Ammon's horn (tissue), 1 donor: ENCODE results near the gene NECAB3.
"Not testable (repeated sequence)": the region's sequence is repeated elsewhere in the genome, so short reads cannot be mapped to it uniquely, and the experiment has no call there.

ENCODE experiments used
- DNase-seq: peaks from one replicate; pipeline ENCODE4 v3.0.0-alpha.2; 2016; ENCODE audit warnings: low spot score

NECAB3 gene, protein sequence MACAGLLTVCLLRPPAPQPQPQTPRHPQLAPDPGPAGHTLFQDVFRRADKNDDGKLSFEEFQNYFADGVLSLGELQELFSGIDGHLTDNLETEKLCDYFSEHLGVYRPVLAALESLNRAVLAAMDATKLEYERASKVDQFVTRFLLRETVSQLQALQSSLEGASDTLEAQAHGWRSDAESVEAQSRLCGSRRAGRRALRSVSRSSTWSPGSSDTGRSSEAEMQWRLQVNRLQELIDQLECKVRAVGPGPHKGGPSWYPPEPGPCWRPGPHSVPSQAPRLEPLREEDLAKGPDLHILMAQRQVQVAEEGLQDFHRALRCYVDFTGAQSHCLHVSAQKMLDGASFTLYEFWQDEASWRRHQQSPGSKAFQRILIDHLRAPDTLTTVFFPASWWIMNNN

GRCh38 chr20:33674294-33675135, at the start of gene NECAB3:
Gene NECAB3 (minus strand): TSS chr20:33674428. CDS start chr20:33674352, 76 bp downstream.
- DNase-seq = peak; percentile 85

GRCh38 chr20:33721391-33722140, 47.3 kb upstream of the NECAB3 start:
- no peak for DNase-seq

DNA sequence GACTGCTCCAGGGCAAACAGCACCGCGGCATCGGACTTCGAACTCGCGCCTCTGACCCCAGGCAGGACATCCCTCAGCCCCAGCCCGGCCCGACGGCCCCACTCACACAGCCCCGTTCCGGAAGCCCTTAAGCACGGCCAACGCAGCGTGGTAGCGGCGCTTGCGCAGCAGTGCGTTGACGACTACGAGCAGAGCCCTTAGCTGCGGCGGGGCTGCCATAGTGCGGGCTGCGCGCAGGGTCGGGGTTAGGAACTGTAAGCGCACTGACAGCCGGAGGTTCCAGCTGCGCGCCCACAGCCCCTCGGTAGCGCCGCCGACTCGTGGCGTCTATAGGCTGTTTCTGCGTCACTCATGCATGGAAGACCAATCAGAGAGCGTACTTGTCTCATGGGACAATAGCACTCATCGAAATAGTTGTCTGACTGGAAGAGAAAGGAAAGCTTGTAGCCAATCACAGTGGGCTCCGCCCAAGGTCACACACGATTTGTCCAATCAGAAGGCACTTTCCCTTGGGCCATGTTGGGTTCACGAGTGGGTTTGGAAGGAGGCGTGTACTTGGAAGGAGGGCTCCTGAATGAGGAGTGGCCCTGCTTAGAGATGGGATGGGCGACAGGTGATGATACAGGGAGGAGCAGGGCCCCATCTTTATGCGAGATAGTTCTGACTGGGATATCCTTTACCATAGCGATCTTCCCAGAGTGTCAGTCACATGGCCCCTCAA, 45.9 kb upstream of the NECAB3 start, which contains the start of gene PXMP4:
TSS of gene PXMP4 (minus strand) at position 322 of the 721 bp plus-strand sequence. CDS start at position 219, 103 bp downstream.
- DNase-seq = peak; percentile 99

DNA sequence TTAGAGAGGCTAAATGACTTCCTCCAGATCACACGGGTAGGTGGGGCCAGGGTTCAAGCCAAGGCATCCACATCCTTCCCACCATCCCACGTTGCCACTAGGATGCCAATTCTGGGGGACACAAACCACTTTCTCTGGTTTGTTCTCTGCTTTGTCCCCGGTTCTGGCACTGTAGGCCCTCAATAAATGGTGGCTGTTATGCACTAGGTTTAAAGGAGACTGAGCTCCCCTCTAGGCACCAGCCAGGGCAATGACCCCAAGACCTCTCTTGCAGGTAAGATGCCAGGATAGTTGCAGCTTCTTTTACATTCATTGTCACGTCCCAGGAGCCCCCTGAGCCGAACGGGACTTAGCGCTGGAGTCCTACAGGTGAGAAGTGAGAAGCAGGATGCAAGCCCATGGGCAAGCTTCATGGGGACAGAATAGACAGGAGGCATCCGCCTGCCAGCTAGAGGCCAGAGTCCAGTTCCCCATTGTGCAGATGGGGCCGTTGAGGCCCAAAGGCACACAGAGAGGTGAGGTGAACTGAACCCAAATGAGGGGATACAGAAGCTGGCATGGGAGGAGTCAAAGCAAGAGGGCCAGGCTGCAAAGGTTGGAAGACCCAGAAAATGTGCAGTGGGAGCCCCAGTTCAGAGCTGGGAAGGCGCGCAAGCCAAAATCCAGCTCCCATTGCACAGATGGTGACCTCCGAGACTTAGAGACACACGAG, 45.2 kb upstream of the NECAB3 start:
- no peak for DNase-seq

DNA sequence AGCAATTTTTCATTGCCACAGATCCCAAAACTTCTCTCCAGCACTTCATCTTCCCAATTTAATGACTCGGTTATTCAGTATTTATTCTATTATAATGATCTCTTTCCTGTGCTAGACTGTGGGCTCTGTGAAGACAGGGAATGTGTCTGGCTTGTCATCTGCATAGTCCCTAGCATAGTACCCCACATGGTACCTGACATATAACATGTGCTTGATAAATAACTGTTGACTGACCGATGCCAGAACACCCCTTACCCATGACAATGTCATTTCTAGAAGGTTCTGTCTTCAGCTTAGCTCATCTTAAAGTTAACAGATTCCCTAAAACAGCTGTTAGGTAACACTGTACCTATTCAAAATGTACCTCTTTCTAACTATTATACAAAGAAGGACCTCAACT, 42.3 kb upstream of the NECAB3 start:
- DNase-seq = no peak

DNA sequence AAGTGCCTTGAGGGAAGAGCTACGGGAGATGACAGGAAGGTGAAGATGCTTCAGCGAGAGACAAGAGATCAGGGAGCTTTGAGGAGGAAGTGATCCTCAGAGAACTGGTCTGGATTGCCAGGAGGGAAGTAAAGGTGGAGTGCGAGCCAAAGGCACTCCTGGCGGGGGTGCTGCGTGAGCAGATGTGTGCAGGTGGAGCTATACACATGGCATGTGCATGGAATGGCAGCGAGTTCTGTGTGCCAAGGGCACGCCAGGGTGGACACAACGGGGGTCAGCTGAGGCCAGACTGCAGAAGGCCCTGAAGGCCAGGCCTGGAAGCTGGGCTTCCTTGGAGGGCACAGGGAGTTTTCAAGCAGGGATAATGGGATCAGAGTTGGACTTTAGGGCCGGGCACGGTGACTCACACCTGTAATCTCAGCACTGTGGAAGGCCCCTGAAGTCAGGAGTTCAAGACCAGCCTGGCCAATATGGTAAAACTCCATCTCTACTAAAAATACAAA, 39.7 kb upstream of the NECAB3 start:
- DNase-seq = no peak

DNA sequence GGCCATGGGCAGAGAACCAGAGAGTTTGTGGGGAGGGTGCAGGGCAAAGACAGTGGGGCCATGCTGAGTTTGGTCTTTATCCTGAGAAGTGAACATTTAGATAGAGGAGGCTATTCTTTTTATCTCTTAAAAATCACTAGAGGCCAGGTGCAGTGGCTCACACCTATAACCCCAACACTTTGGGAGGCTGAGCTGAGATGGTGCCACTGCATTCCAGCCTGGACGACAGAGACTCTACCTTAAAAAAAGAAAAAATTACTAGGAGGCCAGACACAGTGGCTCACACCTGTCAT, 37.2 kb upstream of the NECAB3 start:
- no peak for DNase-seq

- no peak for DNase-seq
Observed at GRCh38 chr20:33710681-33711445, 36.6 kb upstream of the NECAB3 start.

GRCh38 chr20:33709905-33710541, 35.8 kb upstream of the NECAB3 start:
- no peak for DNase-seq

DNA sequence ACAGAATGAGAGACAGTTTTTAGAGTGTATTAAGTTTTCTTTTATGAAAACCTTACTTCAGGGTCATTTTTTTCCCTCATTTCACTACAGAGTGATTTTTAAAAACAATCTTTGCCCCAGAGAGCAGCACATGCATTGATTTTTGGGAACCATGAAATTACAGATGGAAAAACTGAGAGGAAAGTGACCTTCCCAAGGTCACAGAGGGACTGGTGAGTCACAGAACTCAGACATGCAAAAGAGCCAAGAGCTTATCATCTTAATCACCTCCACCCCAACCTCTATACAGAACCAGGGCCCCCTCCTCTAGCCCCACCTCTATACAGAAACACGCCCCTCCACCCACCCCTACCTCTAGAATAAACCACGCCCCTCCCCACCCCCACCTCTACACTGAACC, 35.2 kb upstream of the NECAB3 start:
- DNase-seq = no peak

GRCh38 chr20:33707668-33708067, 33.4 kb upstream of the NECAB3 start:
- DNase-seq = no peak

DNA sequence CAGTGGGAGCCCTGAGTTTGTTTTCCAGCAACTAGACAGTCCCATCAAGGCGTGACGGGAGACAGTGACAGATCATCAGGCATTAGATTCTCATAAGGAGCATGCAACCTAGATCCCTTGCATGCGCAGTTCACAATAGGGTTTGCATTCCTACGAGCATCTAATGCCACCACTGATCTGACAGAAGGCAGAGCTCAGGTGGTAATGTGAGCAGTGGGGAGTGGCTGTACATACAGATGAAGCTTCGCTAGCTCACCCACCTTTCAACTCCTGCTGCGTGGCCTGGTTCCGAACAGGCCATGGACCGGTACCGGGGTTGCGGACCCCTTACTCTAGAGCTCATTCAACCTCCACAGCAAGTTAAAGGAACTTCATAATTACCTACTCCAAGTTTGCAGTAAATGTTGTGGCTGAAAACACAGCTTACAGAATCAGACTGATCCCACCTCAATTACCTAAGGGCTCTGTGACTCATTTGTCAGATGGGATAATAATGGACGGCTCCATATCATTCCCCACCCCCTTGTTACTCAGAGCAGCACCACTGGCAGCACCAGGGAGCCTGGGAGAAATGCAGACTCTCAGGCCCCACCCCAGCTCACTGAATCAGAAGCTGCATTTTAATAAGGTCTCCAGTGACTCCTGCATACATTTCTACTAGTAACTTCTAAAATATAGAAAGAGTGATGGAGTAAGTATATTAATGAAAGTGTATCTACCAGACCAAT, 30.1 kb upstream of the NECAB3 start:
- DNase-seq = no peak

GRCh38 chr20:33703498-33704137, 29.4 kb upstream of the NECAB3 start:
- no peak for DNase-seq

DNA sequence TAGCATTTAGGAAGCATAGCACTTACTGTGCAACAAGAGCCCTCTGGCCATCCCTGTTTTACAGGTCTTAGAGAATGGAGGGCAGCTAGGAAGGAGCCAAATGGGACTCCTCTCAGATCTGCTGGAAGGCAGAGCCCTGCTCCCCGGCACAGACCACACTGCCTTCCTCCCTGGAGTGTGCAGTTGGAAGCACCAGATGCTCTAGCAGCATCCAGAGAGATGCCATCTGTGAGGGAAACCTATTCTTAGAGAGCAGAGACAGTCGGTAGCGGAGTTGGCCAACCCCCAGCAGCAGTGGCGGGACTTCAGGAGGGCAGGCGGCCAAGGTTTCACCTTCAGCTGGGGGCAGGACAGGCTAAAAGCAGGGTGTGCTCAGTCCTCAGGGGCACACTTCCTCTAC, 28.6 kb upstream of the NECAB3 start:
- DNase-seq = peak; percentile 63

DNA sequence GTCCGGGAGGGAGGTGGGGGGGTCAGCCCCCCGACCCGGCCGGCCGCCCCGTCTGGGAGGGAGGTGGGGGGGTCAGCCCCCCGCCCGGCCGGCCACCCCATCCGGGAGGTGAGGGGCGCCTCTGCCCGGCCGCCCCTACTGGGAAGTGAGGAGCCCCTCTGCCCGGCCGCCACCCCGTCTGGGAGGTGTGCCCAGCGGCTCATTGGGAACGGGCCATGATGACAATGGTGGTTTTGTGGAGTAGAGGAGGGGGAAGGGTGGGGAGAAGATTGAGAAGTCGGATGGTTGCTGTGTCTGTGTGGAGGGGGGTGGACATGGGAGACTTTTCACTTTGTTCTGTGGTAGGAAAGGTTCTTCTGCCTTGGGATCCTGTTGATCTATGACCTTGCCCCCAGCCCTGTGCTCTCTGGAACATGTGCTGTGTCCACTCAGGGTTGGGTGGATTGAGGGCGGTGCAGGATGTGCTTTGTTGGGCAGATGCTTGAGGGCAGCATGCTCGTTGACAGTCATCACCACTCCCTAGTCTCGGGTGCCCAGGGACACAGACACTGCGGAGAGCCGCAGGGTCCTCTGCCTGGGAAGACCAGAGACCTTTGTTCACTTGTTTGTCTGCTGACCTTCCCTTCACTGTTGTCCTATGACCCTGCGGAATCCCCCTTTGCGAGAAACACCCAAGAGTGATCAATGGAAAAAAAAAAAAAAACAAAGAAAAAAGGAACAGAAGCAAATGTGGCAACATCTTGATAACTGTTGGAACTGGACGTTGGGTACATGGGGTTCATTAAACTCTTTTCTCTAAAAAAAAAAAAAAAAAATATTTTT, 27.6 kb upstream of the NECAB3 start:
- DNase-seq = no peak

DNA sequence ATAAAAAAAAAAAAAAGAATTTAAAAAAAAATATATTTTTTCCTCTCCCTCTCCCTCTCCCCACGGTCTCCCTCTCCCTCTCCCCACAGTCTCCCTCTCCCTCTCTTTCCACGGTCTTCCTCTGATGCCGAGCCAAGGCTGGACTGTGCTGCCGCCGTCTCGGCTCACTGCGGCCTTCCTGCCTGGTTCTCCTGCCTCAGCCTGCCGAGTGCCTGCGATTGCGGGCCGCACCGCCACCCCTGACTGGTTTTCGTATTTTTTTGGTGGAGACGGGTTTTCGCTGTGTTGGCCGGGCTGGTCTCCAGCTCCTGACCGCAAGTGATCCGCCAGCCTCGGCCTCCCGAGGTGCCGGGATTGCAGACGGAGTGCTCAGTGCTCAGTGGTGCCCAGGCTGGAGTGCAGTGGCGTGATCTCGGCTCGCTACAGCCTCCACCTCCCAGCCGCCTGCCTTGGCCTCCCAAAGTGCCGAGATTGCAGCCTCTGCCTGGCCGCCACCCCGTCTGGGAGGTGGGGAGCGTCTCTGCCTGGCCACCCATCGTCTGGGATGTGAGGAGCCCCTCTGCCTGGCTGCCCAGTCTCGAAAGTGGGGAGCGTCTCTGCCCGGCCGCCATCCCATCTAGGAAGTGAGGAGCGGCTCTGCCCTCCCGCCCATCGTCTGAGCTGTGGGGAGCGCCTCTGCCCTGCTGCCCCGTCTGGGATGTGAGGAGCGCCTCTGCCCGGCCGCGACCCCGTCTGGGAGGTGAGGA, 26.6 kb upstream of the NECAB3 start:
- not testable (repeated sequence) for DNase-seq

GRCh38 chr20:33698966-33699365, 24.7 kb upstream of the NECAB3 start:
- not testable (repeated sequence) for DNase-seq
